ENCODE measurements around the gene COTL1.

DNA sequence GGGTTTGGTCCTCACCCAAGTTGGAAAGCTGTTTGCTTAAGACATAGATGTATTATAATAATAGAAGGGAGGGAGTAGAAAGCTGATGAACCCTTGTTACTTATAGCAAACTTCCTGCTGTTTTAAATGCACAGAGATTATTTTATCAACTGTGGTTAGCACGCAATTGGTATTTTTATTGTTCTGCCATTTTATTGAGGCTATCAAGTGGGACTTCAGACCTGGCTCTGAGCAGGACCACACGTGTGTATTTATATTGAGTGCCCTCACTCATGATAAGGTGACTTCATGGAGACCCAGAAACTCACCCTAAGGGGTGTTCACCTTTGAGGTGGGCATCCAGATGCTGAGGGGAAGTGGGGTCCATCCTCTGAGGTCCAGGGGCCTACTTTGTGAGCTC is 47.5 kb upstream of the COTL1 start:
- TF ChIP-seq EZH2 (IDR thresholded peaks at IDR 0.05; ENCODE audit: insufficient read depth, poor library complexity, severe bottlenecking) (no peak), EZH2phosphoT487 (IDR thresholded peaks at IDR 0.05; ENCODE audit: insufficient read depth, low read depth) (no peak)
